ENCODE results near the gene SCYL3.
"Not testable (repeated sequence)": the region's sequence is repeated elsewhere in the genome, so short reads cannot be mapped to it uniquely, and the experiment has no call there.

Gene SCYL3

DNA sequence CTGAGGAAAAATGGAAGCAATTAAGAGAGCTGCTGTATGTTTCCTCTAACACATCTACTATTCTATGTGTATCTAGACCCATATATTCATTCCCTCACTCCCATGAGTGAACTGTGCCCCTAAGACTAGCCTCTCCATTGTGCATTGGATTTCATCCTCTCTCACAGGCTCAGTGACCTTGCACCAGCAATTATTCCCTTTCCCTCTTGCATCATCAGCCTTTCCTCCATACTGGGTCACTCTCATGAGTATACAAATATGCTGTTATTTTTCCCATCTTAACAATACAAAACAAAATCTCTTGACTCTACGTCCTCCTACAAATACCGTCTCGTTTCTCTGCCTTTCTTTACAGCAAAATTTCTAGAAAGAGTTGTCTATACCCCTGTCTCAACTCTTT is 69.5 kb downstream of the SCYL3 start:
- Mint-ChIP-seq H3K9me3 (no peaks in the 10 kb centered on the region), H3K27ac (peak overlapping the region in 1 of 2 donors; percentile 49), H3K4me1 (no peaks in the 10 kb centered on the region), H3K27me3 (no peaks in the 10 kb centered on the region), H3K4me3 (no peak overlapping the region)
- ATAC-seq: no peak
- no peak for DNase-seq

DNA sequence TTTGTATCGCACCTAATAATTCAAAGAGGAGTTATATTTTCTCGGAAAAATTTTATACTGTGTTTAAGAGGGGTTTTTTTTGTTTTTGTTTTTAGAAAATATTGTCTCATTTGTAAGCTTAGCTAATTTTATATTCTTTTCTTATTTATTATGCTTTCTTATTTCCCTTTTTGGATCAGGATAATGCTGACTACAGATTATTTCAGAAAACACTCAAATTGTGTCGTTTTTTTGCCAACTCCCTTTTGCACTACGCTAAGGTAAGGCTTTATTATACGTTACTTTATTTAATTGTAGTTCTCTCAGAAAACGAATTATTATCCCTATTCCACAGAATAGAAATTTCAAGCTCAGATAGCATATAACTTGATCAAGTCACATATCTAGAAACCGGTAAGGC is 72.2 kb downstream of the SCYL3 start:
- H3K4me1 Mint-ChIP-seq: no peaks in the 10 kb centered on the region
- ATAC-seq (no peak), DNase-seq (no peak)
- no peaks in the 10 kb centered on the region for H3K9me3 Mint-ChIP-seq
- no peak overlapping the region for H3K4me3 Mint-ChIP-seq
- no peaks in the 10 kb centered on the region for H3K27me3 Mint-ChIP-seq
- H3K27ac Mint-ChIP-seq: no peak overlapping the region

DNA sequence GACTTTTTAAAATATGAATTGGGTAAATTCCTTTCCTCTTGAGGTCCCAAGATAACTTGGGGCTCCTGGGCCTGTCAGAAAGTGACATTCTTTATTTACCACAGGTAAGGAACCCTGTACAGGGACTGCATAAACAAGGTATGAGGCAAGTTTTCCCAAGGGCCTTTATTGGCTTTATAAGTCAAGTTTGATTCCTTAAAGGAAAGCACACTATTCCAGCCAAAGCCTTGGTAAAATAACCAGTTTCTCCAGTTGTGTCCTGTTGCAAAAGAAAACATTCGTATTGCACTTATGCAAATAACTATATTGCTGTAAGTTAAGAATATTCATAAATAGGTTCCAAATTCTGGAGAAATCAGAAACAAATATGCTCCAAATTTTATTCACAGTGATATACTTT is 77.1 kb downstream of the SCYL3 start:
- H3K4me3 Mint-ChIP-seq: no peak overlapping the region
- no peaks in the 10 kb centered on the region for H3K9me3 Mint-ChIP-seq

DNA sequence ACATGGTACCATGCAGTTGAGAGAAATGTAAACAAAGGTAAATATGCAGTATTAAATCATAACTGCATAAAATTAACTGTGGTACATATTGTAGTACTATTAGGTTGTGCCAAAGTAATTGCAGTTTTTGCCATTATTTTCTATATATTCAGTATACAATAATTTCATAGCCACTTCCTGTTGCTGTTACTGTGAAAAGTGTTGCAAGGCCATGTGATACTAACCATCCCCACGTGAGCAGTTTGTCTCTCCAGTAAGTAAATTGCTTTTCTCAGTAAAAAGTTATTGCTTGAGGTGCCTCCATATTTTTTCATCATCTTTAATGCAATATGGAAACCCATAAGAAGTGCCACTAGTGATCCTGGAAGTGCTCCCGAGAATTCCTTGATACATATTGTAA is 79.4 kb downstream of the SCYL3 start:
- Mint-ChIP-seq H3K27ac (no peak overlapping the region), H3K27me3 (no peaks in the 10 kb centered on the region), H3K9me3 (no peaks in the 10 kb centered on the region), H3K4me3 (no peak overlapping the region), H3K4me1 (no peaks in the 10 kb centered on the region)
- no peak for DNase-seq
- ATAC-seq: no peak

More for the DNA sequence above, 77.1 kb downstream of the SCYL3 start:
- ATAC-seq (no peak), DNase-seq (no peak)
- Mint-ChIP-seq H3K27ac (no peak overlapping the region), H3K27me3 (no peaks in the 10 kb centered on the region), H3K4me1 (no peaks in the 10 kb centered on the region)

DNA sequence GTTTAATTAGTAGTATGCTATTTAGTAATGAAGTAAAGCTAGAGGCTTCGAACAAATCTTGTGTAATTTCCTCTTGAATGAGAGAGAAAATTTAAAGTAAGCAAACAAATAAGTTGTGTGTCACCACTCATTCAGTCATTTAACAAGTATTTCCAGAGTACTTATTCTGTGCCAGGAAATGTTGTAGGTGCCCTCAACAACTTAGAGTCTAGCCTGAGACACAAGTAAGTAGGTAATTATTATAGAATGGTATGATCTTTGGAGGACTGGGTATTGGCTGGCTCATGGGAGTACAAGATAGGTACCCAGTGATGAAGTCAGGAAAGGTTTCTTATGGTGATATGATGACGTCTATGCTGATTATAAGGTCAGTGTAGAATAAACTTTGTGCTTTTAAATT is 81.6 kb downstream of the SCYL3 start:
- H3K27ac Mint-ChIP-seq: no peak overlapping the region
- no peak for DNase-seq
- H3K9me3 Mint-ChIP-seq: no peaks in the 10 kb centered on the region
- no peaks in the 10 kb centered on the region for H3K4me1 Mint-ChIP-seq
- no peak for ATAC-seq
- H3K4me3 Mint-ChIP-seq: no peak overlapping the region
- H3K27me3 Mint-ChIP-seq: no peaks in the 10 kb centered on the region

DNA sequence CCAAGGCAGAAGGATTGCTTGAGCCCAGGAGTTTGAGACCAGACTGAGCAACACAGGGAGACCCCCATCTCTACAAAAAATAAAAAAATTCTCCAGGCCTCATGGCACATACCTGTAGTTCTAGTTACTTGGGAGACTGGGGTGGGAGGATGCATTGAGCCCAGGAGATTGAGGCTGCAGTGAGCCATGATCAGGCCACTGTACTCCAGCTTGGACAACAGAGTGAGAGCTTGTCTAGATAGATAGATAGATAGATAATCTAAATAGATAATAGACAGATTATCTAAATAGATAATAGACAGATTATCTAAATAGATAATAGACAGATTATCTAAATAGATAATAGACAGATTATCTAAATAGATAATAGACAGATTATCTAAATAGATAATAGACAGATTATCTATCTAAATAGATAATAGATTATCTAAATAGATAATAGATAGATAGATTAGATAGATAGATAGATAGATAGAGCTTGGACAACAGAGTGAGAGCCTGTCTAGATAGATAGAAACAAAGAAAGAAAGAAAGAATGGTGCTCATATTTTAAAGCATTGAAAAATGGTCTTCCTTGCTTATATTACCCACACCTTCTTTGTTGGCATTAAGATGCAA is 82.2 kb downstream of the SCYL3 start:
- not testable (repeated sequence) for ATAC-seq, H3K27ac Mint-ChIP-seq, H3K4me1 Mint-ChIP-seq, DNase-seq, H3K4me3 Mint-ChIP-seq, H3K27me3 Mint-ChIP-seq, H3K9me3 Mint-ChIP-seq

DNA sequence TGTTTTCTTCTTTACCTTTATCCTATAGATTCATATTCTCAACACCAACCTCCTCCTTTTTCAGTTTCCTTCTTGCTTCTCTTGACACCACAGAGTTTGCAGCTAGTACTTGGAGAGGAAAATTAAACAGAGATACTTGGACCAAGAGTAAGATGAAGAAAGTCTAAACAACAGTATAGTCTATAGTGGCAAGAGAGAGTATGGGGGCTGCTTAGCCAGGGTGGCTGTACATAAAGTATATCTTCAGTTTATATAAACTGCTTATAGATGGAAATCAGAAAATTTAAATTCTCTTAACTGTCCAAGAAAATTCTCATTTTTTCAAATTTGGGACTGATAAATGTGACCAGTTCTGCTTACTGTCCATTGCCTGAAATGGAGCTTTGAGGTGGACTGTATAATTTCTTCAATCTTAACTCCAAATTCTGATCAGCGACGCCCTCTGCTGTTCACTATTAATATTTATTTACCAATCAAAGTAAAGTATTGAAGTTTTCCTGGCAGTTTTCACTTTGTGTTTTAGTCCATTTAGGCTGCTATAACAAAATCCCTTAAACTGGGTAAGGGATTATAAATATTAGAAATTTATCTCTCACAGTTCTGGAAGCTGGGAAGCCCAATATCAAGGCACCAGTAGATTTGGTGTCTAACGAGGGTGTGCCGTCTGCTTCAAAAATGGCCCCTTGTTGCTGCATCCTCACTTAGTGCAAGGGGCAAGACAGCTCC is 84.2 kb downstream of the SCYL3 start:
- ATAC-seq: no peak
- no peak for DNase-seq
- no peaks in the 10 kb centered on the region for H3K4me1 Mint-ChIP-seq
- no peaks in the 10 kb centered on the region for H3K27me3 Mint-ChIP-seq
- no peak overlapping the region for H3K4me3 Mint-ChIP-seq
- H3K9me3 Mint-ChIP-seq: no peaks in the 10 kb centered on the region
- no peak overlapping the region for H3K27ac Mint-ChIP-seq

DNA sequence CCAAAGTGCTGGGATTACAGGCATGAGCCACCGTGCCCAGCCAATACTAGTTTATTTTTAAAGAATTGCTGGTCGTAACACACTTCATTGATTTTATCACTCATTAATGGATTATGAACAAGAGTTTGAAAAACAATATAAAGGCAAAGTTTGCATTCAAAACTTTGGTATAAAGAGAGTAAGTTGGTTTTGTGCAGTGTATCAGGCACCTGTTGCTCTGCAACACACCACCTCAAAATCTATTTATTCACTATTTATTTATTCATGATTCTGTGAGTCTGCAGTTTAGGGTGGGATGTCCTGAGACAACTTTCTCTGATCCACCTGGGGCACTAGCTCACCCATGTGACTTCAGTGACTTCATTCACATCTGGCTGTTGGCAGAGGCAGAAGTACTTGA is 88.8 kb downstream of the SCYL3 start:
- ATAC-seq: no peak
- DNase-seq: no peak
- H3K27me3 Mint-ChIP-seq: no peaks in the 10 kb centered on the region
- no peaks in the 10 kb centered on the region for H3K9me3 Mint-ChIP-seq
- H3K4me1 Mint-ChIP-seq: no peaks in the 10 kb centered on the region
- no peak overlapping the region for H3K4me3 Mint-ChIP-seq
- H3K27ac Mint-ChIP-seq: no peak overlapping the region

DNA sequence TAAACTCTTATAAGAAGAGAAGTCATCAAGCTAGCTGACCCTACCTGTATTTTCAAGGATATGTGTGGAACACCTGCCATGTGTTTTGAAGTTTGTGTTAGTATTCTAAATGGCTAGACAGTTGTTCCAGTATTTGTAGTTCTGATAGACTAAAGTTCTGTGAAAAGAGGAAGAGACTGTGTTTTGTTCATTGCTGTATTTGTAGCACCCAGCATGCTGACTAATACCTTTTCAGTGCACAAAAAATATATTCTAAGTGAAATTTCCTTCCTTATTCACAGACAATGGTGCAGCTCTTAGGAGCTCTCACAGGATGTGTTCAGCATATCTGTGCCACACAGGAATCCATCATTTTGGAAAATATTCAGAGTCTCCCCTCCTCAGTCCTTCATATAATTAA is 90.8 kb downstream of the SCYL3 start:
- Mint-ChIP-seq H3K4me3 (no peak overlapping the region), H3K27ac (no peak overlapping the region), H3K9me3 (no peaks in the 10 kb centered on the region), H3K4me1 (peaks cover 2% of the 10 kb centered on the region), H3K27me3 (no peaks in the 10 kb centered on the region)
- no peak for ATAC-seq
- DNase-seq: no peak

Measured in stimulated activated naive CD8-positive, alpha-beta T cell treated with anti-CD3 and anti-CD28 coated beads, Interleukin-15, amount 100 ng/mL, for 72 hours (primary cell).